Activated T-cell treated with anti-CD3 and anti-CD28 coated beads for 1 hour (primary cell): ENCODE measurements around the gene RGS2.
A peak's percentile ranks its signal among the peaks of the same experiment; 100 is the strongest.

Experiments used
- DNase-seq: peaks from one replicate; pipeline ENCODE4 v3.0.0-alpha.2; 2020; ENCODE audit warnings: low read depth

Gene RGS2

GRCh38 chr1:192795916-192796618 lies 12.8 kb upstream of the RGS2 start:
- no peak for DNase-seq

- DNase-seq, result no peak
Observed at GRCh38 chr1:192797143-192797542, 11.7 kb upstream of the RGS2 start.

GRCh38 chr1:192797891-192798290 lies 10.9 kb upstream of the RGS2 start:
- no peak for DNase-seq

- DNase-seq, result no peak
Observed at GRCh38 chr1:192801451-192801850, 7.4 kb upstream of the RGS2 start.

GRCh38 chr1:192802406-192802805 lies 6.4 kb upstream of the RGS2 start:
- no peak for DNase-seq

GRCh38 chr1:192803501-192803900 lies 5.3 kb upstream of the RGS2 start:
- DNase-seq, result no peak

- no peak for DNase-seq
Observed at GRCh38 chr1:192805832-192806323, 3.0 kb upstream of the RGS2 start.

- no peak for DNase-seq
Observed at GRCh38 chr1:192807211-192808162, 1.4 kb upstream of the RGS2 start.

GRCh38 chr1:192808163-192808517 lies 699 bp upstream of the RGS2 start:
- DNase-seq, result peak; percentile 0

GRCh38 chr1:192809307-192810252 lies 741 bp downstream of the RGS2 start:
- peak; percentile 17 for DNase-seq

GRCh38 chr1:192810253-192810880 lies 1.5 kb downstream of the RGS2 start:
- no peak for DNase-seq

- DNase-seq, result no peak
Observed at GRCh38 chr1:192811006-192811405, 2.2 kb downstream of the RGS2 start.

GRCh38 chr1:192811594-192812239 lies 2.9 kb downstream of the RGS2 start:
- no peak for DNase-seq

GRCh38 chr1:192812420-192813209 lies 3.8 kb downstream of the RGS2 start:
- no peak for DNase-seq

GRCh38 chr1:192814805-192815204 lies 6.0 kb downstream of the RGS2 start:
- no peak for DNase-seq

GRCh38 chr1:192817246-192817645 lies 8.4 kb downstream of the RGS2 start:
- DNase-seq, result no peak

- DNase-seq, result no peak
Observed at GRCh38 chr1:192821296-192821695, 12.5 kb downstream of the RGS2 start.

GRCh38 chr1:192824511-192824910 lies 15.7 kb downstream of the RGS2 start:
- no peak for DNase-seq

- DNase-seq, result no peak
Observed at GRCh38 chr1:192826791-192827546, 18.1 kb downstream of the RGS2 start.
